GM13977 (cell line): ENCODE results near the gene NKIRAS1.
"Not testable (repeated sequence)": the region's sequence is repeated elsewhere in the genome, so short reads cannot be mapped to it uniquely, and the experiment has no call there.

ENCODE experiments used
- DNase-seq: peaks from one replicate; pipeline ENCODE4 v3.0.0; 2012; ENCODE audit warnings: low spot score
- in situ Hi-C: fragments of 300-500 bp; cut with MboI; formaldehyde crosslinking; loops from one replicate; pipeline ENCODE4 v1.12.0; 2022; ENCODE audit warnings: low sequenced_read_pairs, low pct_unique_long_range_greater_than_20kb, mixed read lengths, inconsistent platforms; ENCODE audit not compliant: unreplicated experiment
- TF ChIP-seq, protein P1 (sequence below): IDR thresholded peaks from 2 replicates; pipeline ENCODE4 v1.5.1; 2012; ENCODE audit warnings: mild to moderate bottlenecking, control low read depth; ENCODE audit not compliant: insufficient read depth; ENCODE audit errors: extremely low read depth, missing control alignments

The NKIRAS1 gene

DNA sequence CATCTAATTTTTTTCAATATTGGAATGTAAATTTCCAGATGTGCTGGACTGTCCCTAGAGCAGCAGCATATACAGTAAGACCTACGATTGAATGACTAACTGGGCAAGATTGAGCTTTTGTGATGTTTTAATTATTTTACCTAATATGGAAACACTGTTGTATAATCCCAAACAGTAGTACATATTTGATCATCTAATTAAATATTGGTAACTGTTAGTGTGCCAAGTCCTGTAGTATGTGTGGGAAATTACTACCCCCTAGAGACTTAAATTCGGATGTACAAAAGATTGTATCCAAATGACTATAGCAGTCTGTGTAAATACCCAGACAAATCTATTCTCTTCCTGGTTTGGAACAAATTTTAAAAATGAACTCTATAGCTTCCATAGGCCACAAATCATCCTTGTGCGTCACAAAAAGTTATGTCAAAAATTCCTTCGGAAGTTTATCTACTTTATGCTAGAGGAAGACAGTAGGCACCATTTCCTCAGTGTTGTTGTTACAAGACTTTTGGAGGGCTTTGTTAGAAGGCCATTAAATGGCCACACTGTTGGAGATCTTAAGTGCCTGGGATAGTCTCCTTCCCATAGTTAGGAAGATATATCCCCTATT lies 41.6 kb downstream of the NKIRAS1 start:
- TF ChIP-seq, protein P1, sequence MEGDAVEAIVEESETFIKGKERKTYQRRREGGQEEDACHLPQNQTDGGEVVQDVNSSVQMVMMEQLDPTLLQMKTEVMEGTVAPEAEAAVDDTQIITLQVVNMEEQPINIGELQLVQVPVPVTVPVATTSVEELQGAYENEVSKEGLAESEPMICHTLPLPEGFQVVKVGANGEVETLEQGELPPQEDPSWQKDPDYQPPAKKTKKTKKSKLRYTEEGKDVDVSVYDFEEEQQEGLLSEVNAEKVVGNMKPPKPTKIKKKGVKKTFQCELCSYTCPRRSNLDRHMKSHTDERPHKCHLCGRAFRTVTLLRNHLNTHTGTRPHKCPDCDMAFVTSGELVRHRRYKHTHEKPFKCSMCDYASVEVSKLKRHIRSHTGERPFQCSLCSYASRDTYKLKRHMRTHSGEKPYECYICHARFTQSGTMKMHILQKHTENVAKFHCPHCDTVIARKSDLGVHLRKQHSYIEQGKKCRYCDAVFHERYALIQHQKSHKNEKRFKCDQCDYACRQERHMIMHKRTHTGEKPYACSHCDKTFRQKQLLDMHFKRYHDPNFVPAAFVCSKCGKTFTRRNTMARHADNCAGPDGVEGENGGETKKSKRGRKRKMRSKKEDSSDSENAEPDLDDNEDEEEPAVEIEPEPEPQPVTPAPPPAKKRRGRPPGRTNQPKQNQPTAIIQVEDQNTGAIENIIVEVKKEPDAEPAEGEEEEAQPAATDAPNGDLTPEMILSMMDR: no peak
- no peak for DNase-seq
- in situ Hi-C loops: loop anchor here (25.0 kb wide), 1 partner anchor 362 kb away; no protein-coding TSS in a partner anchor

DNA sequence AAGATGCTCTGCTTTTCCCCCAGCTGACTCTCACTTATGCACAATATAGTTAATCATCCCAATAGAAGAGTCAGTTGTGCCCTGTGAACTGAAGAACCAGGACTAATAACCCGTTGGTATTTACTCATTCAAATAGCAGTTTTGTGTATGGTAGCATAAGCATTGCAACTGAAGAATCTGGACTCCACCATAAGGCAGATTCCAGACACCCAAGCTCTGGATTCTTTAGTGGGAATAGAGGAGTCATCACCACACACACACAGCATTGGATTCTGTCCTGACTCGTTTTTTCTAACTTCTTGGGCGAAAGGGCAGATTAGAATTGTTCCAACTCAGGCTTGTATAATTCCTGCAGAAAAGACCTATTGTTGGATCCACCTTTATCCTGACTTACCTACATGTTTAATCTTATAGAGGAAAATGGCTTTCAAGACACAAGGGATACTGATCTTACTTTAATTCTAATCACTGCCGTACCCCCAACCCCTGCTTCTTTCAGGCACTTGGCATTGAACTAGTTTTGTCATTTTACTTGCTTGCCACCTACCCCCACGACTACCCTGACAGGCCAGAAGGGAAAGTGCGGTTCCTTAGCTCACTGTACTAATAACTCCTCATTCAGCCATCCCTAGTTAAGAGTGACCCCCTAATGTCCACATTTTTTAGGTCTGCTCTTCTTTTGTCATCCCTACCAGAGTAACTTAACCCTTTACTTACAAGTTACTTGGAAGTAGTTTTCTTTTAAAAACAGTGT lies 42.3 kb downstream of the NKIRAS1 start:
- TF ChIP-seq, protein P1: no peak
- in situ Hi-C loops: loop anchor here (25.0 kb wide), 1 partner anchor 363 kb away; no protein-coding TSS in a partner anchor
- no peak for DNase-seq

DNA sequence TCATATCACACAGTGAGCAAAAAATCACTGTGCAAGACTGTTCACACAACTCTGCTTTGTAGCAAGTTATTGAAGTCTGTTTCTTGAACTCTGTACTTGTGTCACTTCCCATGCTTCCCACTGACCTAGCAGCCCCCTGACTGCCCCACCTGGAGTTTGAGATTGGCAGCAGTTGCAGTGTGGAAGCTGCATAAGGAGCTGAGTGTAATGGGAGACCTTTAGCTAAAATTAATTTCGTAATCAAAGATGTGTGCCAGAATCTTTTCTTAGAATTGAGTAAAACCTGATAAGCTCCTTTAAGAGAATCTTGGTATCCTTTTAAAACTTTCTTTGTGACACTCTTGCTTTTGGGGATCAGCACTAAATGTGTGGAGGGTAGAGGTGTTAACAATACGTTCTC lies 42.8 kb downstream of the NKIRAS1 start:
- TF ChIP-seq, protein P1: no peak
- DNase-seq: no peak
- in situ Hi-C loops: no loop called here

DNA sequence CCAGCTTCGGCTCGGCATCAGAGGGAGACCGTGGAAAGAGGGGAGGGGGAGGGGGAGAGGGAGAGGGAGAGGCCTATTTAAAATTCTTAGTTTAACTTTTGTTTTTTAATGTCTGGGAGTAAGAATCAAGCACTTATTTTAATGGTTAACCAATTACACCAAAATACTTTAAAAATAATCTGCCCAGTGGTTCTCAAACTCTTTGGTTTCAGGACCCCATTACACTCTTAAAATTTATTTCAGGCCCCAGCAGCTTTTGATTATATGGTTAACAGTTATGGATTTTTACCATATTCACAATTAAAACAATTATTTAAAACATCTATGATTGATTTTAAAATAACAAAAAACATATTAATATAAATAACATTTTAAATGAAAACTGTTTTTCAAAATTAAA lies 44.5 kb downstream of the NKIRAS1 start:
- DNase-seq: no peak

DNA sequence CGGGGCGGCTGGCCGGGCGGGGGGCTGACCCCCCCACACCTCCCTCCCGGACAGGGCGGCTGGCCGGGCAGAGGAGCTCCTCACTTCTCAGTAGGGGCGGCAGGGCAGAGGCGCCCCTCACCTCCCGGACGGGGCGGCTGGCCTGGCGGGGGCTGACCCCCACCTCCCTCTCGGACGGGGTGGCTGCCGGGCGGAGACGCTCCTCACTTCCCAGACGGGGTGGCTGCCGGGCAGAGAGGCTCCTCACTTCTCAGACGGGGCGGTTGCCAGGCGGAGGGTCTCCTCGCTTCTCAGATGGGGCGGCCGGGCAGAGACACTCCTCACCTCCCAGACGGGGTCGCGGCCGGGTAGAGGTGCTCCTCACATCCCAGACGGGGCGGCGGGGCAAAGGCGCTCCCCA lies 45.4 kb downstream of the NKIRAS1 start:
- DNase-seq, in situ Hi-C loops: not testable (repeated sequence)

More for the DNA sequence above, 44.5 kb downstream of the NKIRAS1 start:
- in situ Hi-C loops: no loop called here
- TF ChIP-seq, protein P1: no peak

DNA sequence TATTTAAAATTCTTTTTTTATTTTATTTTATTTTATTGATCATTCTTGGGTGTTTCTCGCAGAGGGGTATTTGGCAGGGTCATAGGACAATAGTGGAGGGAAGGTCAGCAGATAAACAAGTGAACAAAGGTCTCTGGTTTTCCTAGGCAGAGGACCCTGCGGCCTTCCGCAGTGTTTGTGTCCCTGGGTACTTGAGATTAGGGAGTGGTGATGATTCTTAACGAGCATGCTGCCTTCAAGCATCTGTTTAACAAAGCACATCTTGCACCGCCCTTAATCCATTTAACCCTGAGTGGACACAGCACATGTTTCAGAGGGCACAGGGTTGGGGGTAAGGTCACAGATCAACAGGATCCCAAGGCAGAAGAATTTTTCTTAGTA lies 46.1 kb downstream of the NKIRAS1 start:
- DNase-seq, in situ Hi-C loops: not testable (repeated sequence)

DNA sequence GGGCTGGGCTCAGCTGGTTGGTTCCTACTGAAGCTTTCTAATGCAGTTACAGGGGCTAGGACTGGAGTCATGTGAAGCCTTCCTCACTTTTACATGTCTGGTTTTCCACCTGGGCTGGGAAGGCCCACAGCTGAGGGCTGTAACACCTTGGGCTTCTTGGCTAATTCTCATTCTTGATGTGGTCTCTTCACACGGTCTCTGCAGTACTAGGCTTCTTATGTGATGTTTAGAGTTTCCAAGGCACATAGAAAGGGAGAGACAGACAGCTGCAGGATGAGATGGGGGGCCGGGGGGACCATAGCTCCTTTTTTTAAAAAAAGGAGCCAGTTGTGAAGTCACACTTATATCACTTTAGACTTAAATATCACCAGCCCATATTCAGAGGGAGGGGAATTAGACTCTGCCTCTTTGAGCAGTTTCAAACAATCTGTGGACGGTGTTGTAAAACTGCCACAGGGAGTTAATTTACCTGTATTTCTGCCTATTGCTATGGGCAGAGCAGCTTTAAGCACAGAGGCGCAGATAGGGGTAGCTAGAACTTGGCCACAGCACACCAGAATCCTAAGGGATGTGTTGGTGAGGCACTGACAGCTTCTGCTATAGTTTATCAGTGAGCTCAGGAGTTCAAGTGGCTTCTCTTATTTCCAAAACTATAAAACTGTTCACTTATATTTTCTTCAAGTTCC lies 46.7 kb downstream of the NKIRAS1 start:
- no peak for DNase-seq
- in situ Hi-C loops: no loop called here
- TF ChIP-seq, protein P1: no peak
